ES-I3 (cell line): ENCODE data around the gene SHROOM2.

Experiments
- H3K36me3 ChIP-seq: 2 replicates; pipeline ENCODE4 v1.6.1; 2013; ENCODE audit warnings: mild to moderate bottlenecking, low read length, control low read depth, moderate library complexity; ENCODE audit not compliant: insufficient read depth
- H3K4me1 ChIP-seq: 2 replicates; pipeline ENCODE4 v1.6.1; 2013; ENCODE audit warnings: mild to moderate bottlenecking, control low read depth, low read length; ENCODE audit not compliant: insufficient read depth
- H3K9ac ChIP-seq: 2 replicates; pipeline ENCODE4 v1.6.1; 2013; ENCODE audit warnings: low read depth, mild to moderate bottlenecking, low read length, moderate library complexity
- H3K9me3 ChIP-seq: 2 replicates; pipeline ENCODE4 v1.6.1; 2013; ENCODE audit warnings: mild to moderate bottlenecking, low read length, moderate library complexity; ENCODE audit not compliant: control insufficient read depth, insufficient read depth

Gene SHROOM2

GRCh38 chrX:9953396-9953795 lies 167.2 kb downstream of the SHROOM2 start:
- Histone ChIP-seq H3K9ac (no peak overlapping the region), H3K4me1 (no peaks in the 10 kb centered on the region), H3K9me3 (peaks cover 7% of the 10 kb centered on the region), H3K36me3 (0 out of 2 replicates have a peak, but pooled peaks cover 2% of the 10 kb centered on the region)

- no peaks in the 10 kb centered on the region for H3K36me3 ChIP-seq
- peaks cover 7% of the 10 kb centered on the region for H3K9me3 ChIP-seq
- no peak overlapping the region for H3K9ac ChIP-seq
- H3K4me1 ChIP-seq = no peaks in the 10 kb centered on the region
Measured at GRCh38 chrX:9955506-9955905, 169.3 kb downstream of the SHROOM2 start.

GRCh38 chrX:9957743-9958142 lies 171.5 kb downstream of the SHROOM2 start:
- no peaks in the 10 kb centered on the region; the same call in 1 of the 2 replicates for H3K9me3 ChIP-seq
- H3K36me3 ChIP-seq = no peaks in the 10 kb centered on the region
- no peaks in the 10 kb centered on the region for H3K4me1 ChIP-seq
- H3K9ac ChIP-seq = no peak overlapping the region

- Histone ChIP-seq H3K9me3 (no peaks in the 10 kb centered on the region; the same call in 1 of the 2 replicates), H3K4me1 (no peaks in the 10 kb centered on the region), H3K36me3 (no peaks in the 10 kb centered on the region), H3K9ac (no peak overlapping the region)
Measured at GRCh38 chrX:9958183-9958582, 172.0 kb downstream of the SHROOM2 start.

GRCh38 chrX:9961750-9962149 lies 175.5 kb downstream of the SHROOM2 start:
- Histone ChIP-seq H3K36me3 (no peaks in the 10 kb centered on the region), H3K9me3 (no peaks in the 10 kb centered on the region), H3K9ac (no peak overlapping the region), H3K4me1 (no peaks in the 10 kb centered on the region)

GRCh38 chrX:9966775-9967408 lies 180.7 kb downstream of the SHROOM2 start, which contains the start of gene CLDN34:
TSS of gene CLDN34 (plus strand) at chrX:9967358. CDS start at chrX:9967358, 0 bp downstream.
- H3K9ac ChIP-seq = no peak within 1 kb of the TSS
- H3K4me1 ChIP-seq = no peaks in the 10 kb centered on the region
- no peaks in the 10 kb centered on the region for H3K9me3 ChIP-seq
- H3K36me3 ChIP-seq = no peaks in the 10 kb centered on the region

- Histone ChIP-seq H3K4me1 (no peaks in the 10 kb centered on the region), H3K36me3 (no peaks in the 10 kb centered on the region), H3K9me3 (peaks cover 9% of the 10 kb centered on the region; the same call in 1 of the 2 replicates), H3K9ac (no peak overlapping the region)
Measured at GRCh38 chrX:9977635-9978034, 191.4 kb downstream of the SHROOM2 start.

- Histone ChIP-seq H3K36me3 (no peaks in the 10 kb centered on the region), H3K4me1 (no peaks in the 10 kb centered on the region), H3K9me3 (no peaks in the 10 kb centered on the region), H3K9ac (no peak overlapping the region)
Measured at GRCh38 chrX:9980401-9980800, 194.2 kb downstream of the SHROOM2 start.

- Histone ChIP-seq H3K36me3 (no peaks in the 10 kb centered on the region), H3K9me3 (no peaks in the 10 kb centered on the region), H3K9ac (no peak overlapping the region), H3K4me1 (no peaks in the 10 kb centered on the region)
Measured at GRCh38 chrX:9980927-9981326, 194.7 kb downstream of the SHROOM2 start.

GRCh38 chrX:9983441-9983840 lies 197.2 kb downstream of the SHROOM2 start:
- Histone ChIP-seq H3K4me1 (no peaks in the 10 kb centered on the region), H3K9ac (no peak overlapping the region)

GRCh38 chrX:9983846-9984245 lies 197.6 kb downstream of the SHROOM2 start:
- no peaks in the 10 kb centered on the region for H3K9me3 ChIP-seq
- H3K4me1 ChIP-seq = no peaks in the 10 kb centered on the region

More at GRCh38 chrX:9983441-9983840, 197.2 kb downstream of the SHROOM2 start:
- Histone ChIP-seq H3K36me3 (no peaks in the 10 kb centered on the region), H3K9me3 (no peaks in the 10 kb centered on the region)

GRCh38 chrX:9988762-9989161 lies 202.5 kb downstream of the SHROOM2 start:
- Histone ChIP-seq H3K9ac (no peak overlapping the region), H3K9me3 (peaks cover 5% of the 10 kb centered on the region; the same call in 1 of the 2 replicates), H3K36me3 (no peaks in the 10 kb centered on the region), H3K4me1 (no peaks in the 10 kb centered on the region)

More at GRCh38 chrX:9983846-9984245, 197.6 kb downstream of the SHROOM2 start:
- H3K36me3 ChIP-seq = no peaks in the 10 kb centered on the region
- H3K9ac ChIP-seq = no peak overlapping the region

GRCh38 chrX:9992061-9992460 lies 205.8 kb downstream of the SHROOM2 start:
- Histone ChIP-seq H3K9ac (no peak overlapping the region), H3K36me3 (no peaks in the 10 kb centered on the region), H3K4me1 (no peaks in the 10 kb centered on the region), H3K9me3 (peaks cover 11% of the 10 kb centered on the region; the same call in 1 of the 2 replicates)

- H3K9ac ChIP-seq = no peak overlapping the region
- H3K9me3 ChIP-seq = peaks cover 11% of the 10 kb centered on the region; the same call in 1 of the 2 replicates
- H3K4me1 ChIP-seq = no peaks in the 10 kb centered on the region
- H3K36me3 ChIP-seq = no peaks in the 10 kb centered on the region
Measured at GRCh38 chrX:9992724-9993123, 206.5 kb downstream of the SHROOM2 start.

GRCh38 chrX:9995855-9996339 lies 209.7 kb downstream of the SHROOM2 start:
- Histone ChIP-seq H3K4me1 (no peaks in the 10 kb centered on the region), H3K9ac (no peak overlapping the region), H3K36me3 (no peaks in the 10 kb centered on the region), H3K9me3 (peaks cover 15% of the 10 kb centered on the region)
